IMR-90 (cell line): ENCODE measurements around the gene KRTAP10-7. TPM values are rescaled to one million over a fixed set of nuclear protein-coding genes. Genes with fewer than 3 reads are reported as not detected.

Source experiments
- ATAC-seq: fragments of 200-7000 bp; cut with Tn5 transposase; 2 replicates; pipeline ENCODE4 v1.9.1; 2020; ENCODE audit warnings: low read depth, mild to moderate bottlenecking, moderate library complexity
- BruUV-seq: library from RNA; stranded (reverse); fragments of 400-500 nt; replicated peaks from 2 replicates; lab custom pipeline; 2021; lab: Mats Ljungman, UMichigan
- CTCF ChIA-PET: fragments of 300-600 bp; formaldehyde crosslinking; extraction: SDS; loops from one replicate; lab custom pipeline; 2021; ENCODE audit warnings: antibody characterized with exemption; lab: Yijun Ruan, JAX
- POLR2A ChIA-PET: fragments of 300-600 bp; sonication (Branson Sonifier 250); formaldehyde crosslinking; loops from one replicate; lab custom pipeline; 2022; ENCODE audit warnings: antibody characterized with exemption; ENCODE audit not compliant: unreplicated experiment; lab: Charles Lee
- DNase-seq: peaks from one replicate; pipeline ENCODE4 v3.0.0; 2013
- H2AFZ ChIP-seq: replicated peaks from 2 replicates; pipeline ENCODE3; 2013; ENCODE audit warnings: low read length, mild to moderate bottlenecking; ENCODE audit not compliant: poor library complexity
- H2AK5ac ChIP-seq: 2 replicates; pipeline ENCODE4 v1.6.1; 2013; ENCODE audit warnings: low read depth, low read length, inconsistent platforms
- H2AK9ac ChIP-seq: replicated peaks from 2 replicates; pipeline ENCODE3; 2013; ENCODE audit warnings: mild to moderate bottlenecking, low read depth, low read length, moderate library complexity; ENCODE audit not compliant: poor library complexity
- H2BK120ac ChIP-seq: 2 replicates; pipeline ENCODE4 v1.6.1; 2013; ENCODE audit warnings: low read depth, low read length, inconsistent platforms
- H2BK15ac ChIP-seq: 3 replicates; pipeline ENCODE4 v1.6.1; 2013; ENCODE audit warnings: low read depth, low read length, inconsistent platforms
- H2BK20ac ChIP-seq: 2 replicates; pipeline ENCODE4 v1.6.1; 2013; ENCODE audit warnings: low read depth, mild to moderate bottlenecking, inconsistent platforms, low read length, moderate library complexity
- H2BK5ac ChIP-seq: 2 replicates; pipeline ENCODE4 v1.6.1; 2013; ENCODE audit warnings: mild to moderate bottlenecking, low read depth, low read length, inconsistent platforms; ENCODE audit not compliant: poor library complexity, severe bottlenecking
- H3K14ac ChIP-seq: replicated peaks from 2 replicates; pipeline ENCODE4 v1.6.1; 2013; ENCODE audit warnings: low read depth, low read length, inconsistent platforms
- H3K18ac ChIP-seq: 2 replicates; pipeline ENCODE4 v1.6.1; 2013; ENCODE audit warnings: low read depth, low read length, control low read depth
- H3K23ac ChIP-seq: 2 replicates; pipeline ENCODE4 v1.6.1; 2013; ENCODE audit warnings: low read depth, low read length, inconsistent platforms
- H3K27ac ChIP-seq: 2 replicates; pipeline ENCODE4 v1.5.1; 2013; ENCODE audit warnings: mild to moderate bottlenecking, control low read depth, low read length; ENCODE audit not compliant: insufficient read depth
- H3K27me3 ChIP-seq: 2 replicates; pipeline ENCODE4 v1.6.1; 2013; ENCODE audit warnings: low read length; ENCODE audit not compliant: control insufficient read depth, insufficient read depth
- H3K36me3 ChIP-seq: 2 replicates; pipeline ENCODE4 v1.6.1; 2013; ENCODE audit warnings: low read length, mixed read lengths; ENCODE audit not compliant: control insufficient read depth, insufficient read depth
- H3K4ac ChIP-seq: 2 replicates; pipeline ENCODE4 v1.6.1; 2013; ENCODE audit warnings: low read depth, low read length, inconsistent platforms
- H3K4me1 ChIP-seq: 2 replicates; pipeline ENCODE4 v1.6.1; 2013; ENCODE audit warnings: low read length, mixed read lengths; ENCODE audit not compliant: control insufficient read depth, insufficient read depth
- H3K4me2 ChIP-seq: 2 replicates; pipeline ENCODE4 v1.6.1; 2013; ENCODE audit warnings: low read depth, mild to moderate bottlenecking, control low read depth, low read length, moderate library complexity
- H3K4me3 ChIP-seq: 2 replicates; pipeline ENCODE4 v1.5.1; 2013; ENCODE audit warnings: low read depth, mild to moderate bottlenecking, control low read depth, low read length, moderate library complexity; ENCODE audit not compliant: insufficient read depth
- H3K56ac ChIP-seq: 2 replicates; pipeline ENCODE4 v1.6.1; 2013; ENCODE audit warnings: low read length, inconsistent platforms; ENCODE audit not compliant: insufficient read depth; ENCODE audit errors: extremely low read depth
- H3K79me1 ChIP-seq, 2 experiments: 2 replicates each; pipeline ENCODE4 v1.6.1; 2013; ENCODE audit warnings: low read length in 2 of 2, inconsistent platforms in 1 of 2, low read depth in 1 of 2
- H3K9ac ChIP-seq: 2 replicates; pipeline ENCODE4 v1.6.1; 2013; ENCODE audit warnings: low read depth, low read length, control low read depth
- H3K9me1 ChIP-seq: 2 replicates; pipeline ENCODE4 v1.6.1; 2013; ENCODE audit warnings: low read length, inconsistent platforms; ENCODE audit not compliant: insufficient read depth
- H3K9me3 ChIP-seq: 2 replicates; pipeline ENCODE4 v1.6.1; 2013; ENCODE audit warnings: low read length; ENCODE audit not compliant: control insufficient read depth, insufficient read depth
- H4K20me1 ChIP-seq: 2 replicates; pipeline ENCODE4 v1.6.1; 2013; ENCODE audit warnings: low read length, inconsistent platforms; ENCODE audit not compliant: insufficient read depth
- H4K5ac ChIP-seq: 2 replicates; pipeline ENCODE4 v1.6.1; 2013; ENCODE audit warnings: mild to moderate bottlenecking, low read depth, low read length, control low read depth
- H4K8ac ChIP-seq, 2 experiments: 2 replicates each; pipeline ENCODE4 v1.6.1; 2013; ENCODE audit warnings: low read depth in 2 of 2, low read length in 2 of 2, control low read depth in 1 of 2, inconsistent platforms in 1 of 2
- H4K91ac ChIP-seq: 2 replicates; pipeline ENCODE4 v1.6.1; 2013; ENCODE audit warnings: low read depth, low read length, inconsistent platforms; ENCODE audit not compliant: insufficient read depth
- CHD1 ChIP-seq: IDR thresholded peaks from 2 replicates; pipeline ENCODE4 v1.6.1; 2012; ENCODE audit warnings: low read depth, low read length, improper control_type of control experiment
- WGBS, 2 experiments: methylation state at CpG; one replicate each; pipeline versions ENCODE4 v1.1.5 to v1.1.7; 2013; ENCODE audit warnings: missing lambda C conversion rate in 2 of 2; ENCODE audit not compliant: insufficient read length in 1 of 2; ENCODE audit errors: extremely low coverage in 2 of 2; 5-methylcytosine and 5-hydroxymethylcytosine counted together
- dilution Hi-C: fragments of 300-500 bp; cut with HindIII; formaldehyde crosslinking; loops from one replicate; pipeline ENCODE4 v1.14.3; 2018; ENCODE audit warnings: low sequenced_read_pairs; ENCODE audit not compliant: unreplicated experiment
- in situ Hi-C: fragments of 300-500 bp; cut with MboI; formaldehyde crosslinking; loops from 3 replicates; pipeline ENCODE4 v1.14.3; 2019; ENCODE audit warnings: low sequenced_read_pairs, inconsistent platforms, mixed read lengths
- intact Hi-C: fragments of 100-400 bp; cut with micrococcal nuclease; formaldehyde crosslinking; loops from 2 replicates; pipeline ENCODE4 v1.10.0; 2022
- polyA plus RNA-seq, 3 experiments: library from polyadenylated mRNA; depleted of rRNA; stranded (reverse); fragments of >200 nt; gene quantifications; 2 replicates each; pipeline ENCODE4 v1.2.3, GENCODE V29; 2012; ENCODE audit warnings: low replicate concordance in 1 of 3
- total RNA-seq: library from RNA; depleted of rRNA; stranded (reverse); fragments of >200 nt; gene quantifications from 2 replicates; pipeline ENCODE4 v1.2.3, GENCODE V29; 2012

Gene KRTAP10-7
- total and polyA plus RNA-seq, 2 of the 4 experiments (the other 2 are of a cell fraction) = not detected

- Histone ChIP-seq H3K56ac (no peak overlapping the region), H2AFZ (no peak overlapping the region), H4K8ac (no peak overlapping the region), H2BK15ac (no peak overlapping the region), H2BK5ac (no peak overlapping the region), H3K36me3 (no peaks in the 10 kb centered on the region), H3K4me2 (no peak overlapping the region), H3K9ac (no peak overlapping the region), H3K4ac (no peak overlapping the region), H2BK20ac (no peak overlapping the region), H4K91ac (no peak overlapping the region), H3K9me1 (no peaks in the 10 kb centered on the region), H3K14ac (no peak overlapping the region), H2AK5ac (no peak overlapping the region), H3K27me3 (peaks cover 3% of the 10 kb centered on the region; the same call in 1 of the 2 replicates), H3K79me1 (no peaks in the 10 kb centered on the region), H3K23ac (no peak overlapping the region), H2BK120ac (no peak overlapping the region), H3K4me1 (no peaks in the 10 kb centered on the region), H2AK9ac (no peak overlapping the region), H3K18ac (no peak overlapping the region), H4K20me1 (no peaks in the 10 kb centered on the region), H4K5ac (no peak overlapping the region), H3K4me3 (no peak overlapping the region), H3K9me3 (peaks cover 13% of the 10 kb centered on the region), H3K27ac (no peak overlapping the region)
- ChIA-PET CTCF (no interaction called here), POLR2A (no interaction called here)
- WGBS, 2 experiments = 61% methylated on average over 11 of the region's 17 CpGs; no CpG with 5 or more reads in 1 of the 2 experiments
- in situ Hi-C loops = no loop called here
- BruUV-seq = no TSS peak
- TF ChIP-seq CHD1 = no peak
- intact Hi-C loops = no loop called here
- dilution Hi-C loops = no loop called here
- DNase-seq (no peak), ATAC-seq (no peak)
Observed at GRCh38 chr21:44615911-44616590, 15.7 kb downstream of the KRTAP10-7 start.
